A673 (cell line): Measurements from ENCODE around the gene CNTN2.

Experiments used
- EZH2 ChIP-seq: fragments of 200-600 bp; sonication (generic); IDR thresholded peaks from 2 replicates; pipeline ENCODE4 v1.6.1; 2017; ENCODE audit warnings: borderline replicate concordance, low read depth, mild to moderate bottlenecking, mixed read lengths, antibody characterized with exemption, low read length; ENCODE audit not compliant: poor library complexity, severe bottlenecking
- TF ChIP-seq, protein P1 (sequence below): fragments of 300-800, 200-600 bp; sonication (generic); conservative IDR thresholded peaks from 2 replicates; pipeline ENCODE4 v1.5.1; 2017; ENCODE audit warnings: low read depth, mild to moderate bottlenecking, antibody characterized with exemption, low read length, moderate library complexity, mixed read lengths

DNA sequence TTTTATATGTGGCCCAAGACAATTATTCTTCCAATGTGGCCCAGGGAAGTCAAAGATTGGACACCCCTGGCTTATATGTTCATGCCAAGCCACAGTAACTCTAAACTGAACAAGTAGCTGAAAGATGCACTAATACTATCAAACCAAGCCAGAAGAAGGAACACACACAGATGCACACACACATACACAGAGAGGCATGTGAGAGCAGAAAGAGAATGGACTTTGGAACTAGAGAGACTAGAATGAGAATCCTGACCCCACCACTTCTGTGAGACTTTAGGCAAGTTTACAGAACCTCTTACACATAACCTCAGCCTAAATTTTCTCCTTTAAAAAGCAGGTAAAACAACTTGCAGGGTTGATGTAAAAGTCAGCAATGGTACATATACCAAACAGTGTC, 52.4 kb downstream of the CNTN2 start:
- TF ChIP-seq, protein P1, sequence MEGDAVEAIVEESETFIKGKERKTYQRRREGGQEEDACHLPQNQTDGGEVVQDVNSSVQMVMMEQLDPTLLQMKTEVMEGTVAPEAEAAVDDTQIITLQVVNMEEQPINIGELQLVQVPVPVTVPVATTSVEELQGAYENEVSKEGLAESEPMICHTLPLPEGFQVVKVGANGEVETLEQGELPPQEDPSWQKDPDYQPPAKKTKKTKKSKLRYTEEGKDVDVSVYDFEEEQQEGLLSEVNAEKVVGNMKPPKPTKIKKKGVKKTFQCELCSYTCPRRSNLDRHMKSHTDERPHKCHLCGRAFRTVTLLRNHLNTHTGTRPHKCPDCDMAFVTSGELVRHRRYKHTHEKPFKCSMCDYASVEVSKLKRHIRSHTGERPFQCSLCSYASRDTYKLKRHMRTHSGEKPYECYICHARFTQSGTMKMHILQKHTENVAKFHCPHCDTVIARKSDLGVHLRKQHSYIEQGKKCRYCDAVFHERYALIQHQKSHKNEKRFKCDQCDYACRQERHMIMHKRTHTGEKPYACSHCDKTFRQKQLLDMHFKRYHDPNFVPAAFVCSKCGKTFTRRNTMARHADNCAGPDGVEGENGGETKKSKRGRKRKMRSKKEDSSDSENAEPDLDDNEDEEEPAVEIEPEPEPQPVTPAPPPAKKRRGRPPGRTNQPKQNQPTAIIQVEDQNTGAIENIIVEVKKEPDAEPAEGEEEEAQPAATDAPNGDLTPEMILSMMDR, result no peak
- no peak for TF ChIP-seq EZH2
